GM19395 (cell line): ENCODE results near the gene RAB1A.

Experiments
- ATAC-seq: cut with Tn5 transposase; IDR thresholded peaks from one replicate; pipeline ENCODE4 v1.9.1; 2021; ENCODE audit warnings: mild to moderate bottlenecking, moderate library complexity; ENCODE audit not compliant: unreplicated experiment

Gene RAB1A

GRCh38 chr2:65097844-65098243 lies 32.1 kb downstream of the RAB1A start:
- no peak for ATAC-seq

- no peak for ATAC-seq
Measured at GRCh38 chr2:65096948-65097347, 33.0 kb downstream of the RAB1A start.

- no peak for ATAC-seq
Measured at GRCh38 chr2:65093211-65093610, 36.7 kb downstream of the RAB1A start.

- ATAC-seq = no peak
Measured at GRCh38 chr2:65092791-65093190, 37.1 kb downstream of the RAB1A start.

GRCh38 chr2:65085148-65085547 lies 44.8 kb downstream of the RAB1A start:
- no peak for ATAC-seq

- ATAC-seq = no peak
Measured at GRCh38 chr2:65081232-65081685, 48.6 kb downstream of the RAB1A start.

GRCh38 chr2:65079017-65079416 lies 50.9 kb downstream of the RAB1A start:
- ATAC-seq = no peak

GRCh38 chr2:65077898-65078297 lies 52.0 kb downstream of the RAB1A start:
- no peak for ATAC-seq

GRCh38 chr2:65076345-65076710 lies 53.6 kb downstream of the RAB1A start:
- ATAC-seq = no peak

GRCh38 chr2:65075605-65076344 lies 54.1 kb downstream of the RAB1A start:
- no peak for ATAC-seq

GRCh38 chr2:65075176-65075575 lies 54.7 kb downstream of the RAB1A start:
- no peak for ATAC-seq

GRCh38 chr2:65073879-65074565 lies 55.9 kb downstream of the RAB1A start:
- ATAC-seq = no peak

- no peak for ATAC-seq
Measured at GRCh38 chr2:65072181-65072970, 57.5 kb downstream of the RAB1A start.

- no peak for ATAC-seq
Measured at GRCh38 chr2:65071499-65072180, 58.3 kb downstream of the RAB1A start.

GRCh38 chr2:65070856-65071255 lies 59.0 kb downstream of the RAB1A start:
- ATAC-seq = no peak

- ATAC-seq = no peak
Measured at GRCh38 chr2:65070172-65070830, 59.6 kb downstream of the RAB1A start.

- no peak for ATAC-seq
Measured at GRCh38 chr2:65069439-65069824, 60.5 kb downstream of the RAB1A start.

GRCh38 chr2:65067806-65068553 lies 61.9 kb downstream of the RAB1A start:
- ATAC-seq = no peak

GRCh38 chr2:65064728-65065552 lies 65.0 kb downstream of the RAB1A start:
- ATAC-seq = peak; percentile 91
